GM21515 (cell line): ENCODE data around the gene CSH1.
A peak's percentile ranks its signal among the peaks of the same experiment; 100 is the strongest.
"Not testable (repeated sequence)": the region's sequence is repeated elsewhere in the genome, so short reads cannot be mapped to it uniquely, and the experiment has no call there.

Source experiments
- ATAC-seq: cut with Tn5 transposase; IDR thresholded peaks from one replicate; pipeline ENCODE4 v1.9.1; 2021; ENCODE audit not compliant: unreplicated experiment

CSH1 gene

DNA sequence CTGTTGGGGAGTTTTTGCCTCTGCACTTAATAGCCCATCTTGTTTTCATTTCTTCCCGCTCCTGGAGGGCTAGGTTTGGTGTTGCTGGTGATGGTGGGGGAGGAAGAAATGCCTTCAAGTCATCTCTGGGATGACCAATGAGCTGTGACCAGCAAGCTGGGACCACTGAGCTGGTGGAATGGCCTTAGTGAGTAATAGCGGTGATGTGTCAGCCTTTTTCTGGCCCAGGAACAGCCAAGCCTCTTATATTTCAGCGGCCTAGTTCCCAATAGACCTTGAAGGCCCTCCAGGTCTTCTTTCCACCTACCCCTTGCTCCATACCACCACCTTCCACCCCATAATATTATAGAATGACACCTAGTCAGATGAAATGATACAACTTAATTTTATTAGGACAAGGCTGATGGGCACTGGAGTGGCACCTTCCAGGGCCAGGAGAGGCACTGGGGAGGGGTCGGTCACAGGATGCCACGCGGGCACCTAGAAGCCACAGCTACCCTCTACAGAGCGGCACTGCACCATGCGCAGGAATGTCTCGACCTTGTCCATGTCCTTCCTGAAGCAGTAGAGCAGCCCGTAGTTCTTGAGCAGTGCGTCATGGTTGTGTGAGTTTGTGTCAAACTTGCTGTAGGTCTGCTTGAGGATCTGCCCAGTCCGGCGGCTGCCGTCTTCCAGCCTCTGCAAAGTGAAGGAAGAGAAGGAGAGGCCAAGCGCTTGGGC lies 24.6 kb downstream of the CSH1 start:
- ATAC-seq, result not testable (repeated sequence)

DNA sequence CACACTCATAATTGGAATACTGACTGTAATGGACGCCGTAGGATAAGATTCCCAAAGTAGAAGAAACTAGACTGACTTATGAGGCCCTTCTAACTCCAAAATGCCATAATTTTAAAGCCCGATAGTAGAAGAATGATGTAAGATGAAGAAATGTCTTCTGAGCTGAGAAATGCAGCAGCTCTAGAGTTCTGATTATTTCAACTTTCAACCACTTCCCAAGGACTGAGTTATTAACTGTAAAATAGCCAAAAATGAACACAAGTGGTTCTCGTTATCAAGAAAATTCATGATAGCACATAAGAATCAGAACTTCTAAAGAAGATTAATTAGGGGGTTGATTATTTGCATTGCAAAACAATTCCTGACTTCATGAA lies 26.1 kb downstream of the CSH1 start:
- ATAC-seq, result not testable (repeated sequence)

DNA sequence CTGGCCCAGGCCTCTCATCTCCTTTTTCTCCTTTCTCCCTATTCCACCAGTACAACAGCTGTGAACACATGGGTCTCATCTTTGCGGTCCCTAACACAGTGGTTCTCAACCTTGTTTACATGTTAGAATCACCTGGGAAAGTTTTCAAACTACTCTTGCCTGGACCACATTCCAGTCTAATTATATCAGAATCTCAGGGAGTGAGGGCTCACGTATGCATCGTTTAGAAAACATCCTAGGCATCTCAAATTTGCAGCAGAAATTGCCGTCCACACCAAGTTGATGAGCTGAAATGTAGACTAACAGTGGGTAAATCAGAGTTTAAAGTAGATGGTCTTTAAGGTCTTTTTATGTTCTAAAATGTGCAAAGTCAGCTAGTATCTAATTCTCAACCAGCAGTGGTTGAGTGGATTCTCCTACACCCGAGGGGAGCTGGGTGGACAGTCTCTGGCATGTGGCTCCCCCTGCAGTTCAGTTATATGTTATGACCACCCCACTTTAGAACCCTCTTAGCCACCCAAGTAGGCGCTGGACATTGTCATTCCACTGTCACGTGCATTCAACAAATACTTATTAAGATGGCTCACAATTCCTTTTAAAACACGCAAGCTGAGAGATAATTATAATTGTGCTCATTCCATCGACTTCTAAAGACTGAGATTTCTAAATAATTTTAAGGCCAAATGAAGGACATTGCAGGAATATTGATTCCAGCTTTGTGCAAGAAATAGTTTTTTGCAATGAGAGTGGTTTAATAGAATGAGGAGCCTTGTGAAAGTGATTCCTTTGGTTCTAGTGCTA lies 26.7 kb downstream of the CSH1 start:
- not testable (repeated sequence) for ATAC-seq

DNA sequence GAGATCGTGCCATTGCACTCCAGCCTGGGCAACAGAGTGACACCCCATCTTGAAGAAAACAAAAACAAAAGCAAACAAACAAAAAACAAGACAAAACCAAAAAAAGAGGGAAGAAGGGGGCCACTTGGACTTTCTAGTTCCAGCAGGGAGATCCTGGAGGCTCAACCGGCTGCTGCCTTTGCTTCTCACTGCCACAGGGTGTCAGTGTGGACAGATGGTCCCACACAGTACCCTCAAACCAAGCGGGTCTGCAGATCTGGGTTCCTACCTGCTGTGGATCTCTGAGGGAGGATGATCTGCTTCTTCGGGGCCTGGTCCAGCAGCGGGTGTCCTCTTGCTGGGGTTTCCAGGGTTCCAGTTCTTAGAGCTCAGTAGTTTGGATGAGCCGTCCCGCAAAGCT lies 29.7 kb downstream of the CSH1 start:
- ATAC-seq, result not testable (repeated sequence)

DNA sequence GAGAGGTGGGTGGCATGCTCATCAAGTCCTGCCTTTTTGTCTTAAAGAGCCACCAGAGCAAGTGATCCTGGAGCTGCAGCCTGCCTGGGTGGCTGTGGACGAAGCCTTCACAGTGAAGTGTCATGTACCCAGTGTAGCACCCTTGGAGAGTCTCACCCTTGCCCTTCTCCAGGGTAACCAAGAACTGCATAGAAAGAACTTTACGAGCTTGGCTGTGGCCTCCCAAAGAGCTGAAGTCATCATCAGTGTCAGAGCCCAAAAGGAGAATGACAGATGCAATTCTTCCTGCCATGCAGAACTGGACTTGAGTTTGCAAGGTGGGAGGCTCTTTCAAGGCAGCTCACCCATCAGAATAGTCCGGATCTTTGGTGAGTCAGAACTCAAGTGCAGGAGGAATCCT lies 37.1 kb downstream of the CSH1 start:
- ATAC-seq, result no peak

DNA sequence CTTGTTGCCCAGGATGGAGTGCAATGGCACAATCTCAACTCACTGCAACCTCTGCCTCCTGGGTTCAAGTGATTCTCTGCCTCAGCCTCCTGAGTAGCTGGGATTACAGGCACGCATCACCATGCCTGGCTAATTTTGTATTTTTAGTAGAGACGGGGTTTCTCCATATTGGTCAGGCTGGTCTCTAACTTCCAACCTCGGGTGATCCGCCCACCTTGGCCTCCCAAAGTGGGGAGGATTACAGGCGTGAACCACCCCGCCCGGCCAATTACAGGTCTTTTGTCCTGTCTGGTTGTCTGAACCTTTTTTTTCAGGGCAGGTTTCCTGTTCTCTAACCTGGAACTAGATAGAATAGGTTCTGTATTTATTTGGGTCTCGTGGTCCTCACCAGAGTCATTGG lies 39.9 kb downstream of the CSH1 start:
- ATAC-seq, result not testable (repeated sequence)

DNA sequence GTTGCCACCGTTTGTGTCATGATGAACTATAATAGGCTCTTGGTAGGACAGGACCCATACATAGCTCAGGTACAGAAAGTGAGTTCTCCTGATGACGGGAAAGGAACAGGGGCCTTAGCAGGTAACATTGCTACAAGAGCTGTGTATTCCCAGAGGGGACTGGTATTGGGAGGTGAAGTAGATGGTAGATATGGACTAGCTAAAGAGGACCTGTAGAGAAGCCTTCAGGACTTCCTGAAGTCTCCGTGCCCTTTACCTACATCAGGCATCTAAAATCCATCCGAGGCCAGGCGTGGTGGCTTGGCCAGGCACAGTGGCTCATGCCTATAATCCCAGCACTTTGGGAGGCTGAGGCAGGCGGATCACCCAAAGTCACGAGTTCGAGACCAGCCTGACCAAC lies 41.2 kb downstream of the CSH1 start:
- no peak for ATAC-seq

DNA sequence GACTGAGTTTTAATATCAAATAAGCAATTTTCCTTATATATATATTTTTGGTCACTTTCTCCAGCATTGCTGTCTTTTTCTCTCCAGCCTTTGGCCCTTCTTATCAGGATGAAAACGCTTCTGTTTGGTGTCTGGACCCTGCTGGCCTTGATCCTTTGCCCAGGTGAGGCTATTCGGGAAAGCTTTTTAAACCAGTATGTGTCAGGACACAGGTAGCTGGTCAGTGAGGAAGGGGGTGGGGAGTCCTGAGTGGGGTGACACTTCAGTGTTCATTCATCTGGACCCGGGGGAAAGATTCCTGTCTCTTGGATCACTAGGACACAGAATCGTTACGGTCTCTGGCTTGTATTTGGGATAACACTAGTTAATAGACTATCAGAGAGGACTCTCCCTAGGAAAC lies 41.7 kb downstream of the CSH1 start:
- ATAC-seq, result no peak

DNA sequence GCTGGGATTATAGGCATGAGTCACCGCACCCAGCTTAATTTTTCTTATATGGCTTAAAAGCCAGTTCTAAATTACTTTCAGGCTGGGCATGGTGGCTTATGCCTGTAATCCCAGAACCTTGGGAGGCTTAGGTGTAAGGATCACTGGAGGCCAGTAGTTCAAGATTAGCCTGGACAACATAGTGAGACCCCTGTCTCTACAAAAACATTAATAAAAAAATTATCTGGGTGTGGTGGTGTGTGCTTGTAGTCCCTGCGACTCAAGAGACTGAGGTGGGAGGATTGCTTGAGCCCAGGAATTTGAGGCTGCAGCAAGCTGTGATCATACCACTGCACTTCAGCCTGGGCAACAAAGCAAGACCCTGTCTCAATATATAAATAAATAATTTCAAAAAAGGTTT lies 43.1 kb downstream of the CSH1 start:
- ATAC-seq, result no peak

DNA sequence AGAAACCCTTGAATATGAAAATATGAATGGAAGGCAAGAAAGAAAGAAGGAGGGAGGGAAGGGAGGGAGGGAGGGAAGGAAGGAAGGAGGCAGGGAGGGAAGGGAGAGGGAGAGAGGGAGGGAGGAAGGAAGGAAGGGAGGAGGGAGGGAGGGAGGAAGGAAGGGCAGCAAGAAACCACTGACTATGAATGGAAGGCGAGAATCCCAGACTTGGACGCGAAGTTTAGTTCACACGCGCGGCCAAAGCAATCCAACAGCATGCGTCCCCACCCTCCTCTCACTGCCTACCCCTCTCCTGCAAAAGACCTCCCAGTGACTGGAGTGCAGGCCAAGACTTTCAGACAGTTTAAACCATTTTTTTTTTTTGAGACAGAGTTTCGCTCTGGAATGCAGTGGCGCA lies 46.0 kb downstream of the CSH1 start:
- ATAC-seq, result no peak

DNA sequence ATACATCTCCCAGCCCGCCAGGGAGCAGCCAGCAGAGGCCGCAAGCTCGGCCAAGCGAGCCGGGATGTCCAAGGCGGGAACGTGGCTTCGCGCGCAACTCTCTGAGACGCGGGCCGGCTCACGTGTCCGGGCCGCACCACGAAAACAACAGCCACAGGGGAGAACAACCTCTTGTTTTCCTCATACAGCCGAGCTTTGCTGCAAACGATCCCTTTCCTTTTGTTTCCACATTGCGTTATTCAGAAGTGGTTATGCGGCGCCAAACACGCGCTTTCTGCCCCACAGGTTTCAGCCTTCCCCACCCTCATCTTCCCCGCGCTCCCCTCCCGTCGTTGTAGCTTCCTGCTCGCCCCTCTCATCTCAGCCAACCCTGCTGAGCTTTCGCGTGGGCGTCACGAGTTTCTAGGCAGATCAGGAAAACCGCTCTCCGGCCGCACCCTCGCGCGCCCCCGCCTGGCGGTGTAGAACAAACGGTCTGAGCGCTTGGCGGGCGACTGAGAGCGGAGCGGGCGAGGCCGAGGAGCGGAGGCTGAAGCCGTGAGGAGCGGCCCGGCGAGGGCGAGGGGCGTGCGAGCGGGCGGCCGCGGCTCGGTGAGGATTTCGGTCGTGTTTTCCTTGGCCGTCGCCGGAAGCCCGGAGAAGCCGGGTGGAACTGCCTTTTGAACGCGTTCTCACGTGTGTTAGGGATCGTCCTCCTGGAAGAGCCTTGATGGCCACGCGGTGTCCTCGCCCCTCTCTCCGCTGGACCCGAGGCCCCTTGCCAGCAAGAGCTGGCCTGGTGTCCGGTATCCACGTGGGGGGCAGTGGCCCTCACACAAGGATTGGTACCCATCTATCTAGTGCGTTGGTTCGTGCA lies 47.3 kb downstream of the CSH1 start:
- ATAC-seq, result peak; percentile 53

DNA sequence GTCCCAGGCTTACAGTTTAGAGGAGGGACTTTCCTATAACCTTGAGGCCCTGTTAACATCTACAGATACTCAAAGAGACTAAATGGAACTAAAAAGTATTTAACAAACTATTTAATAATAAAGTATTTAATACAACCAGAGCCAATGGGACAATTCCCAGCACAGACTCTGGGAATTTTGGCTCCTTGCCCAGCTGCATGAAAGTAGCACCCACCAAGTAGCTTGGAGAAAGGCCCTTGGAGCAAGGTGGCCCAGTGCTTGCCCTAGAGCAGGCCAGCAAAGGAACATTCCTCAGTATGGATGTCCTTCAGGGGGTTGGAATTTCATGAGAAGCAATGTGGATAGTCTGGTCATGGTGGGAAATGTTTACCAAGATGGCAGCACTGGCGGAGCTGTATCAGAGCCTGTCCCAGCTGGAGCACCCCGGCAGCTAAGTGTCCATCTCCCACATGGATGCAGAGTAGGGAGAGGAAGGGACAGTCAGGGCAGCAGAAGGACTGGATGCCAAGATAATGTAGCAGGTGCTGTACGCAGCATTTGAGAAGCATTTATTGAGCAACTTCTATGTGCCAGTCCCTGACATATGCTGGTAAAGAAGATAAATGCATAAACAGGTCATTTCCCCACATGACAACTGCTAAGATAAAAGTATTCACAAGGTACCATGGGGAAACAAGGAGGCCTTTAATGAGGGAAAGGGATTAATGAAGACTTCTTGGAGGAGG lies 48.7 kb downstream of the CSH1 start:
- no peak for ATAC-seq

DNA sequence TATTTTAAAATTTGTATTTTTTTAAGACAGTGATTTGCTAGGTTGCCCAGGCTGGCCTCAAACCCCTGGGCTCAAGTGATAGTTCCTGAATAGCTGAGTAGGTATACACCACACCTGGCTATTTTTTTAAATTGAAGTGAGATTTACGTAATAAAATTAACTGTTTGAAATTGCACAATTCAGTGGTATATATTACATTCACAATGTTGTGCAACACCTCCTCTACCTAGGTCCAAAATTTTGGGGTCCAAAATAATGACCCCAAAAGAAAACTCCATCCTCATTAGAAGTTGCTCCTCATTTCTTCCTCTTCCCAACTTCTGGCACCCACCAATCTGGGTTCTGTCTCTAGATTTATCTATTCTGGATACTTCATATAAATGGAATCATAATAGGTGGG lies 50.9 kb downstream of the CSH1 start:
- ATAC-seq, result no peak
